Stomach smooth muscle (tissue), 2 donors: ENCODE measurements around the gene CDRT15L2.
"Not testable (repeated sequence)": the region's sequence is repeated elsewhere in the genome, so short reads cannot be mapped to it uniquely, and the experiment has no call there.

Experiments
- H3K27ac ChIP-seq: one replicate; pipeline ENCODE4 v1.7.0; 2013; ENCODE audit warnings: mild to moderate bottlenecking, low read length, inconsistent platforms
- H3K27me3 ChIP-seq, 2 donors: one replicate each; pipeline ENCODE4 v1.7.0; 2013; ENCODE audit warnings: low read length in 2 of 2; ENCODE audit not compliant: insufficient read depth in 2 of 2, control insufficient read depth in 1 of 2
- H3K36me3 ChIP-seq, 2 donors: one replicate each; pipeline ENCODE4 v1.7.0; 2013; ENCODE audit warnings: low read length in 2 of 2; ENCODE audit not compliant: control insufficient read depth in 2 of 2, insufficient read depth in 2 of 2
- H3K4me1 ChIP-seq: one replicate; pipeline ENCODE4 v1.7.0; 2013; ENCODE audit warnings: low read length; ENCODE audit not compliant: control insufficient read depth, insufficient read depth
- H3K4me3 ChIP-seq, 2 donors: one replicate each; pipeline ENCODE4 v1.7.0; 2013; ENCODE audit warnings: low read length in 2 of 2
- H3K9ac ChIP-seq, 2 donors: one replicate each; pipeline ENCODE4 v1.7.0; 2013; ENCODE audit warnings: low read length in 2 of 2, mild to moderate bottlenecking in 1 of 2
- H3K9me3 ChIP-seq, 2 donors: one replicate each; pipeline ENCODE4 v1.7.0; 2013; ENCODE audit warnings: low read length in 2 of 2; ENCODE audit not compliant: control insufficient read depth in 2 of 2
- donor health status: healthy.
- donor health status: Pancreatic carcinoma.

CDRT15L2 gene

DNA sequence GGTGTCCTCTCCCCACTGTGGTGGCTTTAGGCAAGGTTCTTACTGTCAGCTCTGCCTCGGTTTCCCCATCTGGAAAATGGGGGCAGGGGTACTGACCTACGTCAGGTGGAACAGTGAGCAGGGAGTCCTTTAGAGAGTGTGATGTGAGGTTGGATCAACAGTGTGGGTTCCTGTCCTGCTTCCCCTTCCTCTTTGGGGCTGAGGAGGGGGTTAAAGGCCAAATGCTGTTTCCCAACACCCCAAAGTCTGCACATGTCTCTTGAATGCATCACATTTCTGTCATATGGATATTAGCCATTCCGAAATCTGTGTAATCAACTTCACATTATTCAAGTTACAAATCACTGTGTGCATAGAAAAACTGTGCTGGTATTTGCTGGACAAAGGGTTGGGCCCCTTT lies 35.9 kb downstream of the CDRT15L2 start:
- H3K9ac ChIP-seq, H3K36me3 ChIP-seq, H3K27ac ChIP-seq, H3K4me1 ChIP-seq, H3K4me3 ChIP-seq, H3K9me3 ChIP-seq, H3K27me3 ChIP-seq: not testable (repeated sequence)
